PFSK-1 (cell line): ENCODE results near the gene VWA5B1.

Experiments used
- FOXP2 ChIP-seq: optimal IDR thresholded peaks from 2 replicates; pipeline ENCODE3; 2011; ENCODE audit warnings: borderline replicate concordance, control low read depth, inconsistent platforms; ENCODE audit not compliant: insufficient read depth; ENCODE audit errors: extremely low read length, extremely low read depth
- POLR2AphosphoS5 ChIP-seq: IDR thresholded peaks from 2 replicates; pipeline ENCODE4 v1.6.1; 2012; ENCODE audit warnings: low read depth, mild to moderate bottlenecking, control low read depth, low read length, moderate library complexity
- REST ChIP-seq, 2 experiments: IDR thresholded peaks; 2 replicates each; pipeline versions ENCODE4 v1.6.1 to v1.8.0; 2011 to 2012; ENCODE audit warnings: low read depth in 2 of 2, low read length in 2 of 2, control low read depth in 1 of 2, inconsistent platforms in 1 of 2, mild to moderate bottlenecking in 1 of 2, moderate library complexity in 1 of 2; ENCODE audit not compliant: insufficient read depth in 1 of 2
- SIN3A ChIP-seq: IDR thresholded peaks from 2 replicates; pipeline ENCODE4 v1.6.1; 2012; ENCODE audit warnings: mild to moderate bottlenecking, low read length, moderate library complexity, borderline replicate concordance; ENCODE audit not compliant: insufficient read depth
- TAF1 ChIP-seq: IDR thresholded peaks from 2 replicates; pipeline ENCODE4 v1.6.1; 2012; ENCODE audit warnings: low read length, control low read depth, borderline replicate concordance; ENCODE audit not compliant: insufficient read depth

VWA5B1 gene

GRCh38 chr1:20380616-20381035 lies 90.0 kb downstream of the VWA5B1 start:
- TF ChIP-seq SIN3A (no peak), REST (IDR thresholded peaks at IDR 0.05; ENCODE audit: insufficient read depth in 1 of 2, low read depth in 2 of 2, low read length in 2 of 2) (no peak), FOXP2 (no peak), TAF1 (no peak), POLR2AphosphoS5 (no peak)

- TF ChIP-seq TAF1 (no peak), POLR2AphosphoS5 (no peak), SIN3A (no peak), REST (IDR thresholded peaks at IDR 0.05; ENCODE audit: insufficient read depth in 1 of 2, low read depth in 2 of 2, low read length in 2 of 2) (no peak), FOXP2 (no peak)
These were observed 90.5 kb downstream of the VWA5B1 start for GRCh38 chr1:20381045-20381641.

GRCh38 chr1:20381961-20382360 lies 91.3 kb downstream of the VWA5B1 start:
- TF ChIP-seq REST (IDR thresholded peaks at IDR 0.05; ENCODE audit: insufficient read depth in 1 of 2, low read depth in 2 of 2, low read length in 2 of 2) (no peak), TAF1 (no peak), SIN3A (no peak), FOXP2 (no peak), POLR2AphosphoS5 (no peak)

- TF ChIP-seq TAF1 (no peak), SIN3A (no peak), POLR2AphosphoS5 (no peak), FOXP2 (no peak), REST (IDR thresholded peaks at IDR 0.05; ENCODE audit: insufficient read depth in 1 of 2, low read depth in 2 of 2, low read length in 2 of 2) (no peak)
These were observed 92.0 kb downstream of the VWA5B1 start for GRCh38 chr1:20382711-20383110.

GRCh38 chr1:20383631-20384030 lies 93.0 kb downstream of the VWA5B1 start:
- TF ChIP-seq FOXP2 (no peak), SIN3A (no peak), TAF1 (no peak), POLR2AphosphoS5 (no peak), REST (IDR thresholded peaks at IDR 0.05; ENCODE audit: insufficient read depth in 1 of 2, low read depth in 2 of 2, low read length in 2 of 2) (no peak)
